NCI-H187 treated with DMSO at 0.1 percent for 48 hours (cell line): ENCODE results near the gene ADGRL3.

Experiments
- DNase-seq: peaks from one replicate; lab custom pipeline; 2025; lab: John Stamatoyannopoulos, UW

ADGRL3 gene

DNA sequence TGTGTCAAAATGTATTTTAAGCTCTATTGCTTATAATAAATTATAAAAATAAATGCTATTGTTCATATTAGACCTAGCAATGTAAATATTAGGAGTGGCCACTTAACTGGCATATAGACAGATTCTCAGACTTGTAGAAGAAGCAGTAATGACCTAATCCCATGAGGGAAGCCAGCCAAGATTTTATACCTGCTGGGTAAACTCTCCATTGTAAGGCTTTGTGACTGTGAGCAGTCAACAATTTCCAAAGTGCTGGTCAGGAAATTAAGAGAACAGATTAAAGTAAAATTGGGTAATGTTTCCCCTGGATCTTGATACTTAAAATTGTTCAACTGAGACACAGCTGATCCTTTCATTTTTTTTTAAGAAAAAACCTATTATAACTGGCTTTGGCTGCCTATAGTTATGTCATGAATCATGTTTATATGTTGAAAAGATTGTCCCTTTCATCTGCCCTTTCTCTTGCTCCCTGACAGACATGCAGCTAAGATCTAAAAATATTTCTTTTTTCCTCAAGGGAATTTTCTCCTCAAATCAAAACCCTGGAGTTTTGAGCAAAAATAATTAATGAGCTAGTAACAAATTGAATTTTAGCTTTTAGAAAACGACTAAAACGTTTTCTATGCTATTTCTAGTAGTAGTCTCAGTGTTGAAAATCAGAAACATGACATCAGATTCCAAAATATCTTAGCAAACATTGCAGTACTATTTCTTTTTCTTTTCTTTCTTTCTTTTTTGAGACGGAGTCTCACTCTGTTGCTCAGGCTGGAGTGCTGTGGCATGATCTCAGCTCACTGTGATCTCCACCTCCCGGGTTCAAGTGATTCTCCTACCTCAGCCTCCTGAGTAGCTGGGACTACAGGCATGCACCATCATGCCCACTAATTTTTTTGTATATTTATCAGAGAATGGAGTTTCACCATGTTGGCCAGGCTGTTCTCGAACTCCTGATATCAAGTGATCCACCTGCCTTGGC lies 77.9 kb downstream of the ADGRL3 start:
- peak; percentile 31 for DNase-seq

DNA sequence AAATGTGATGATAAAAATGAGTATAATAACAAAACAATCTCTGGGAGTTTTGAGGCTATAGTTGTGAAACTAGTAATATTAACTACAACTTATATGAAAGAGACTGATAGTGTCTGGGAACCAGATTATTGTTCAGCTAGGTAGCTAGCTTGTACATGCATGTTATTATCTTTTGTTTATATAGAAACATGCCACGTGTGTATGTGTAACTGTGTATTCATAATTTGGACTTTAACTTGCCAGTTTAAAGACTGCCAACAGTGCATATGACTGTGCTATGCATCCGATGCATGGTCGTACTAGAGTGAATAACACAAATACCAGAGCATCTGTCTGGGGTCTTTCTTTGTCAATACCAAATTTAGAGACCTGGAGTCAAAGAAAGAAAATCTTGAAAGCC lies 92.2 kb downstream of the ADGRL3 start:
- no peak for DNase-seq

DNA sequence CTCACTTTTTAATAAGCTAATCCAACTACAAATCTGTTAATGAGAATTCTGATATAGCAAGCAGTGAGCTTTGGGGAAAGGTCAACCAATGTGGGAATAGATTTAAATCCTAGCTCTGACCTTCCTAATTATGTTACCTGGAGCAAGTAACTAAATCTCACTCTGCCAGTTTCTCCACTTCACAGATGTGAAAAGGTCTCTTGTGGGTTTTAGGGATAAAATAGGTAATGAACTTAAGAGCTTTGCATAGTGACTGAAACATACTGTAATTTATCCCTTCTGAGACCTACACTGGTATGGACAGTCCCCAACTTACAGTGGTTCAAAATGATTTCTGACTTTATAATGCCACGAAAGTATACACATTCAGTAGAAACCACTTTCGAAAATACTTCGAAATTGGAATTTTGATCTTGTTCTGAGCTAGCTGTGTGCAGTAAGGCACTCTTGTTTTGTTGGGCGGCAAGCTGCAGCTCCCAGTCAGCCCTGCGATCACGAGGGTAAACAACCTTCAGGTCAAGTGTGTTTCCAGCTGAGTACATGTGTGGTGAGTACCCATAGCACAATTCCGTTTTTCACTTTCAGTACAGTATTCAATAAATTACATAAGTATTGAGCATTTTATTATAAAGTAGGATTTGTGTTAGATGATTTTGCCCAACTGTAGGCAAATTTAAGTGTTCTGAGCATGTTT lies 93.7 kb downstream of the ADGRL3 start:
- DNase-seq, result peak; percentile 38

DNA sequence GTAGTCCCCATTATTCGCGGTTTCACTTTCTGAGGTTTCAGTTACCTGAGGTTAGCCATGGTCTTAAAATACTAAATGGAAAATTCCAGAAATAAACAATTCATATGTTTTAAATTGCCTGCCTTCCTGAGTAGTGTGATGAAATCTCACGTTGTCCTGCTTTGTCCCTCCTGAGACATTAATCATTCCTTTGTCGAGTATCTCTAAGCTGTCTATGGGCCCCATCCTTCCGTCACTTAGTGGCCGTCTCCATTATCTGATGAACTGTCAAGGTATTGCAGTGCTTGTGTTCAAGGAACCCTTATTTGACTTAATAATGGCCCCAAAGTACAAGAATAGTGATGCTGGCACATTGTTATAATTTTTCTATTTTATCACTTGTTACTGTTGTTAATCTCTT lies 94.8 kb downstream of the ADGRL3 start:
- no peak for DNase-seq

DNA sequence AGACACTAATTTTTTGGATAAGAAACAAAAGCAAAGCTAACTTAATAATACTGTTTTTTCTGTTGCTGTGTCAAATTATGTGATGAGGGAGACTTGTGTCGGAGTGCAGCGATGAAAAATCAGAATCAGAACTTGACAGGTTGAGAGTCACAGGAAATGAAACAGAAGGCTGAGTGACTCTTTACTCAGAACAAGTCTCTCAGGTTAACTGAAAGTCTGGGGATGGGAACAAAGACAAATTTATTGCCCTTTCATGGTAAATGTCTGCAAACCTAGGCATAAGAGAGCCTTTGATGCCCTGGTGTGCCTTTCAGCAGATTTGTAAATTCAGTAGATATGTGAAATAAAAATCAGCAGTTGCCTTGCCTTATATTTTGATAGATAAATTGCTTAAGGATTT lies 96.0 kb downstream of the ADGRL3 start:
- DNase-seq, result peak; percentile 5

DNA sequence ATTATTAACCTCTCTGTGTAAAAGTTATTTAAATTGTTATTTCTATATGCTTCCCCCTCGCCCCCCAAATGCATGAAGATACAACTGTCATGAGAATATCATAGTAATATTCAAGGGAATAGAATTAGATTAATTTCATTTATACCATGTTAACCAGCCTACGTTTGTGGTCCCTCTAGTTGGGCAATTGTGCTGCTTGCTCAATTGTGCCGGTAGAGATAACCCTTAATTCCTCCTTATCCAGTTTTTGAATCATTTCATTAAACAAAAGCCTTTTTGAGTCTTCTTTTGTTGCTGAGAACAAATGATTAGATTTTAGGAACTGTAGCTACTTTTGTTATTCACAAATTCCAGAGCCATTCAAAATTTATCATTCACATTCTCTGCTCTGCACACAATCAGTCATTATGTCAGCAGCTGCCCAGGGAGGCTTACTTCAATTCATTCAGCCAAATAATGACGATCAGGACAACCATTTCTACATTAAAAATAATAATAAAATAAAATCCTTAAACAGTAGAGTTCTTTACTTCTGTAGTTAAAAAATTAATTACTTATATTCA lies 98.1 kb downstream of the ADGRL3 start:
- DNase-seq, result no peak

DNA sequence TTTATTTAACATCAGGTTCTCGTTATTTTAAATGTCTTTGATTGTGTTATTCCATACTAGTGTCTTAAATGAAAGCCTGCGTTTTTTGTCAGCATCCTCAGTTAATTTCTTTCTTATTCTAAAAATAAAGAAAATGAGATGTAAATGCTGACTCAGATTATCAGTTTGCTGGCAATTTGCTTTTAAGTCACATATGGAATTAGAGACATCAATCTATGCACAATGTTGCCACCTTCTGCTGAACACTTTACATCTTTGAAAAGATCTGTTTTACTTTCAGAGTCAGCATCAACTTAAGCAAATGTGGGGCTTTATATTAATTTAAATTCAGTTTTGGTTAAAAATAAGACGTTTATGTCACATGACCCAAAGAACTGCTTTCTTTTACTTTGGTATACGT lies 99.2 kb downstream of the ADGRL3 start:
- DNase-seq, result no peak

DNA sequence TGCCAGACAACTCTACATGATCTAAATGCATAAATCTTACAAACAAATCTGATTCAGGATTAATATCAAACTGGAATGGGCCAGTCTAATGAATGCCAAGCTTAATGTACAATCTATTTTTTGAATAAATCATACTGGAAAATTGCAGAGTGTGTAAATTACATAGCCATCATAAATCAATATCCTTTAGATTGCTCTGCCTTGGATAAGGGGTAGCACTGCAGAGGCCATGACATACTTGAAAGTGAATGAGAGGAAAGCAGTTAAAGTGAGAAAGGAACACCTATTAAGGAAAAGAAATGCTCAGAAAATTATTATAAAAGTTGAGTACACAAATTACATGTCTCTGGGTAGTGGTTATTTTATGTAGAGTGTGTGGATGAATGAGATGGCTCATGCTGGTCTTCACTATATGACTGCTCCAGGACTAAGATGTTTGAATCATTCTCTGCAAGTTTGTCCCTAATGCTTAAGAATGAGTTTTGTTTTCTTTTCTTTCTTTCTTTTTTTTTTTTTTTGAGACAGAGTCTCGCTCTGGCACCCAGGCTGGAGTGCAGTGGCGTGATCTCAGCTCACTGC lies 100.2 kb downstream of the ADGRL3 start:
- DNase-seq, result no peak

DNA sequence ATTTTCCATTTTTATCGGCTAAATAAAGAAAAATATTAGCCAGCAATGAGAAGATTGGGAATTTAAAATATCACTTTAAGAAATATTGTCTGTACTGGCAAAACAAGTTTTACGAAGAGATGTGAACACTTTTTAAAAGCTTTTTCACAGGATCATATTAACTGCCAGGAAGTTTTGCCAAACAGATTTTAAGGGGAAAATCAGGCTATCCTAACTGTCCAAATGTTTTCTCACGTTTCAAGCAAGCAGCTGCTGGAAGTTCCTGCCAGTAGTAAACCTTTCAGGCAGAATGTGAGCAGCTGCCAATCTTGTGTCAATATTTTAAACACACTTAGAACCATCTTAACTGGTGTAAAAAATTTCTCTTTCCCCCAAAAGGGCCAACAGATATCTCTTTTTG lies 101.1 kb downstream of the ADGRL3 start:
- no peak for DNase-seq

DNA sequence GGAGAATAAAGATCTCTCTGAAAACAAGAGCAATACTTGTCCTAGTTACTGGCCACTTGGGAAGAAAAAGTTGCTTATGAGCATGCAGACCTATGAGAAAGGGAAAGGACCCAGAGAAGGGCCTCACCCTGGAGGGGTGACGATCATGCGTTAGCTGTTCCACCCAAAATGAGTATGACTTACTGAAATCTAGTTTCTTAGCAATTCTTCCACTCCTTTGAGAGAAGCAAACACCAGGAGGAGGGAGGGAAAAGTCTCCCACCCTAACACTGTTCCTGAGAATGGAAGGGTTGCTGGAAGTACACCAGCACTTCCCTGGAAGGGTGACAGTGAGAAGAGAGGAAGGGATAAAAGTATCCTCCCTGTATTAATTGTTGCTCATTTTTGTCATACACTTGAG lies 107.9 kb downstream of the ADGRL3 start:
- DNase-seq, result no peak

DNA sequence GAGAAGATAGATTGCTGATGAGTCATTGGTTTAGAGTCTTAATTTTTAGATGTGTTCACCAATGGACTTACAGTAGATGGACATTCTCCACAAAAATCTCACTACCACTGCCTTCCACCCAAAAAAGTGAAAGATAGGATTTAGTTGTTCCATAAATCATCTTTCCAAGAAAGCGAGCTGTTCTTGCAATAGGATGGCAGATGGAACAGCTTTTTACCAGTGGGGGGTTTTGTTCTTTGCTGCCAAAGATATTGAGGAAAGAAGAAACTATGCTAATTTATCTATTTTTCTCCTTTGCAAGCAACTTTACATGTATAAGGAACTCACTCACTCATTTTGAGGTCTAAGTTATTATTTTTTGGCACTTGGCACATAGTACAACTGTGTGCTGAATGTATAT lies 109.5 kb downstream of the ADGRL3 start:
- no peak for DNase-seq

DNA sequence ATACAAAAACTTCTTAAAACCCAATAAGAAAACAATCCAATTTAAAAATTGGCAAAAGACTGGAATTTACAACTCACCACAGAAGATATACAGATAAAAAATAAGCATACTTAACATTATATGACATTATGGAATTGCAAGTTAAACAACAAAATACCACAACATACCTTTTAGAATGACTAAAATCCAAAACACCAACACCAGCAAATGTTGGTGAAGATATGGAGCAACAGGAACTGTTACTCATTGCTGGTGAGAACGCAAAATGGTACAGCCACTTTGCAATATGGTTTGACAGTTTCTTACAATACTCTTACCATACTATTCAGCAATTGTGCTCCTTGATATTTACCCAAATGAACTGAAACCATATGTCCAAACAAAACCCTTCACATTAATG lies 112.4 kb downstream of the ADGRL3 start:
- no peak for DNase-seq

DNA sequence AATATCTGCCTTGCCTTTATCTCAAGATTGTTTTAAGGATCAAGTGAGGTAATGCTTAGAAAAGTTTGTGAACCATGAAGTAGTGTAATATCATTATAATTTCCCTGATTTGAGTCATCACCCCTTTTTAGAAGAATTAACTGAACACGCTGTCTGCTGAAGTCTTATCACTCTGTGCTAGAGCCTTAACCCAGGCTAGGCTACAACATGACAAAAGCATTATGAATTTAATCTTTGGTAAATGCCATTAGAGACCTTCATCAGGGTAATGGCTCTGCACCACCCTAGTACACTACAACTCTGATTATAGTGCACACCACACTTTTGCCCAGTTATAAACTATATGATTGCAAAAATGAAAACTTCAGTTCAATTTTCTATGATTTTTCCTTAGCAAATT lies 118.3 kb downstream of the ADGRL3 start:
- no peak for DNase-seq

DNA sequence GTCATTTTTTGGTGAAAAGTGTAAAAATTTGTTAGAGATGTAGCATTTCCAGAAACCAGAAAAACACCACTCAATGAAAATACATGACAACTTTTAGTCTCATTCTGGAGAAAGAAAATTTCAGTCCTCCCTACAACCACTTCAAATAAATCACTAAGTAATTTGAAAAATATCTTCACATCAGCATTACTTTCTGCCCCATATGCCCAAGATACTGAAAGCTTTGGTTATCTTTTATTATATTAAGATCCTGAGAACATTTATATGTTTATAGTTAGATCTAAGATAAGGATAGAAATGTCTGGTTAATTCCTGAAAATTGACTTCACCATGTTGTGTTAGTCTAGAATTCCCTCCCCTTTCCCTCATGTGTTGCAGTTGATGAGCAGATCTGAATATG lies 119.0 kb downstream of the ADGRL3 start:
- no peak for DNase-seq

DNA sequence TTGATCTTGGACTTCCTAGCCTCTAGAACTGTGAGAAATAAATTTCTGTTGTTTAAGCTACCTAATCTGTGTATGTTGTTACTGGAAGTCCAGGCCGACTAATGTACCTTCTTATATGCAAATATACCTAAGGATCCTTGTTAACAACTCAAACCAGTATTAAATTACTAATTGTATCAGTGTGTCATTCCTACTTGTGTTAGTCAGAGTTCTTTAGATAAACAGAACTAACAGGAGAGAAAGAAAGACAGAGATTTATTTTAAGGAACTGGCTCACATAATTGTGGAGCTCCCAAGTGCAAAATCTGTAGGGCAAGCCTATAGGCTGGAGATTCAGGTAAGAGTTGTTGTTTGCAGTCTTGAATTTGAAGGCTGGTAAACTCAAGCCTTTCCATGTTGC lies 120.0 kb downstream of the ADGRL3 start:
- no peak for DNase-seq

DNA sequence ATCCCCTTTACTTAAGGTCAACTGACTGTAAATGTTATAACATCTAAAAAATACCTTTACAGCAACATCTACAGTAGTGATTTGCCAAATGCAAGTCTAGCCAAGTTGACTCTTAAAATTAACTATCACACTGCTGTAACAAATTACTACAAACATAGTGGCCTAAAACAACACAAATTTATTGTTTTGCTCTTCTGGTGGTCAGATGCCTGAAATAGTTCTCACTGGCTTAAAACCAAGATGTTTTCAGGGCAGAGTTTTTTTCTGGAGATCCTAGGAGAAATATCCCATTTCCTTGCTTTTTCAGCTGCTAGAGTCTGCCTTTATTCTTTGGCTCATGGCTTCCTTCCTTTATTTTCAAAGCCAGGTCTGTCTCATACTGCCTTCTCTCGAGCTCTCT lies 120.5 kb downstream of the ADGRL3 start:
- no peak for DNase-seq

DNA sequence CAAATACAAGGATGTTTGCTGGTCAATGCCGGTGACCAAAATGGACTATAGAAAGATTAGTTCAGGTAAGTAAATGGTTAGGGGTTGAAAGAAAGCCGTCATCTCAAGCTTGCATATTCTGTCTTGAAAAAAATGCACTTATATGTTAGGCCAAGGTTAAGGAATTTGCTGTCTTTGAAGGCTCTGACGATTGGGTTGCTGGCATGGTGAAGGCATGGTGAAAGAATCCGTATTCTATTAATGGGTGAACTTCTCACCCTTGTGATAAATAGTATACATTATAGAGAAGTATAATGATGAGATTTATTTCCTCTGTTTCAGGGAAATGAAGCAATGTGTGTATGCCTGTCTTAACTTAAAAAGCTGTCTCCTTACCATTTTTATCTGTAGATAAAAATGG lies 132.6 kb downstream of the ADGRL3 start:
- no peak for DNase-seq

DNA sequence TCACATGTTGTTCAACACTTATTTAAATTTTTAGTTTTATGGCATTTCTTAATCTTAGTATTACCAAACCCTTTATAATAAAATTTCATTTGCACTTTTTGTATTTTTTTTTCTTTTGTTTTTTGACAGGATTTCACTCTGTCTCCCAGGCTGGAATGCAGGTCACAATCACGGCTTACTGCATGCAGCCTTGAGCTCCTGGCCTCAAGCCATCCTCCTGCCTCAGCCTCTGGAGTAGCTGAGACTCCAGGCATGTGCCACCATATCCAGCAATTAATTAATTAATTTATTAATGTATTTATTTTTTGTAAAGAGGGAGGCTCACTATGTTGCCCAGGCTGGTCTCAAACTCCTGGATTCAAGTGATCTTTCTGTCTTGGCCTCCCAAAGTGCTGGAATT lies 133.4 kb downstream of the ADGRL3 start:
- no peak for DNase-seq

DNA sequence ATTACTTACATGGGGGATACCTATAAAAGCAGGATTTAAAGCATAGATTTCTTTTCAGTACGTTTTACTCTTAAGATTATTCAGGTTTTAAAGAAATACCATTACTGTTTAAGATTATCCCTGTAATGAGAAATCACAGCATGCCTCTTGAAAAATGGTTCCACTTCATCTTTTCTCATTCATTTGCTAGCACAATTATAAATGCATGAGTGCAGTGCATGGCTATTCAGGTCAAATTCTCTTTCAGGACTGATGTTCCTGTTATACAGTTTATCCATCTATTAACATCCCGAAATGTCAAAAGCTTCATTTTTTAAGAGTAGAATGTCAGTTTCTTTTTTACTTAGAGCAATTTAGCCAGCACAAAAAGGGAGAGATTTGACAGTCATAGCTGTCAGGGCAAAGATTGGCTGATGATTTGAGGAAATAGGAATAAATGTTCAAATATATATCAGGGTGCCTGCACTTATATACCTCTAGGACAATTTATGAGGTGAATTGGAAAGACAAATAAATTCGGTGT lies 135.2 kb downstream of the ADGRL3 start:
- DNase-seq, result no peak

DNA sequence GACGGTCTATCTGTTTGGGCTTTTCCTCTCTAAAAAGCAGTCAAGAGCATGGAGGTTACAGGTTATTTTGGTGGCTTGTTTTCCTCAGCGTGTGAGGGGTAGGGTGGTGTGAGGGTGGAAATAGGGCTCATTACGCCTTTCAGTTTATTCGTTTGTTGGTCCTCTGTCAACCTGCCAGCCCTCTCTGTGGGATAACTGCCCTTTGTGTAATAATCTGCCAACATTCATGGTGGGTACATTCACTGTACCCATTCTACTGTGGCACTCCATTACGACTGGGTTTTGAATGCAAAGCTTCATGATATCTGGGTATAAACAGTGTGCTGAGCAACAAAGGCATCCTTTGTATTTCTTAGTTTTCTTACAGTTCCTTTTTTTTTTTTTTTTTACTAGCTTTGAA lies 136.4 kb downstream of the ADGRL3 start:
- DNase-seq, result no peak

DNA sequence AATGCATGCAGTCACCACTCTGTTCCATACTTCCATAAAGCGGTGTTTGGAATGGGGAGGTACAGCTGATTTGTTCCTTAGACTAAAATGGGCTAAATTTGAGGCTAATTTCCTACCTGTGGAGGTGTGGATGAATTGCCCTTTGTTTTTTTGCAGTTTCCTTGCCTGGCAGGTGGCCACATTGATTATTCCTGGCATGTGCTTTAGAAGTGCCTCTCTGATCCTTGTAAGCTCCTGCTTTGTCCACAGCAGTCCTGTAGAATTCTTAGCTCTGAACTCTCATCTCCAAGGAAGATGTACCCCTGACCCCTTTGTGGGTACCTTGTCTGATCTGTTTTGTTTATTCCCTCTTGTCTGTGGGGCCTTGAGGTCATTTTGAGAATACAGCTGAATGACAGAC lies 136.8 kb downstream of the ADGRL3 start:
- DNase-seq, result no peak

DNA sequence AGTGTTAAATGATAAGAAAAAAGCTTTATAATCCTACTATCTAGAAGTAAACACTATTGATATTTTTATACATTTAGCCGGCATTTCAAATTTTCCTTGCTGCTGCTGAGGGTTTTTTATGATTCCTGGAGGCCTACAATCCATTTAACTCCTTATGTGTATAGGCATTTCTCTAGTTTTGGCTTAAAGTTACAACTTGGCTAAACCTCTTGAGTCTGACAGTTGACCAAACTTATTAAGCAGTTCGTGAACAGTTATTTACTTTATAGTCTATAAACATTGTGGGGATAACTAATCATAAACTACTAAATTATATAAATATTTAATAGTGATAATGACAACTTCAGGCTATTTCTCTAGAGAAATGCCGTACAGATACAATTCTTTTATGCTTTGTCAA lies 141.9 kb downstream of the ADGRL3 start:
- no peak for DNase-seq

DNA sequence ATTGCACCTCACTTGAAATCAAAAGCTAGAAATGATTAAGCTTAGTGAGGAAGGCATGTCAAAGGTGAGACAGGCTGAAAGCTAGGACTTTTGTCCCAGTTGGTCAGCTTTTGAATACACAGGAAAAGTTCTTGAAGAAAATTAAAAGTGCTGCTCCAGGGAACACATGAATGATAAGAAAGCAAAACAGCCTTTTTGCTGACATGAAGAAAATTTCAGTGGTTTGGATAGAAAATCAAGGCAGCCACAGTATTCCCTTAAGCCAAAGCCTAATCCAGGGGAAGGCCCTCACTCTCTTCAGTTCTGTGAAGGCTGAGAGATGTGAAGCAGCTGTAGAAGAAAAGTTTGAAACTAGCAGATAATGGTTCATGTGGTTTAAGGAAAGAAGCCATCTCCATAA lies 150.8 kb downstream of the ADGRL3 start:
- DNase-seq, result no peak
